ENCODE measurements around the gene COMMD6. TPM values are rescaled to one million over a fixed set of nuclear protein-coding genes. Genes with fewer than 3 reads are reported as not detected.

Gene COMMD6
- total RNA-seq, 1 experiment from 2014 or later, result 131 TPM

DNA sequence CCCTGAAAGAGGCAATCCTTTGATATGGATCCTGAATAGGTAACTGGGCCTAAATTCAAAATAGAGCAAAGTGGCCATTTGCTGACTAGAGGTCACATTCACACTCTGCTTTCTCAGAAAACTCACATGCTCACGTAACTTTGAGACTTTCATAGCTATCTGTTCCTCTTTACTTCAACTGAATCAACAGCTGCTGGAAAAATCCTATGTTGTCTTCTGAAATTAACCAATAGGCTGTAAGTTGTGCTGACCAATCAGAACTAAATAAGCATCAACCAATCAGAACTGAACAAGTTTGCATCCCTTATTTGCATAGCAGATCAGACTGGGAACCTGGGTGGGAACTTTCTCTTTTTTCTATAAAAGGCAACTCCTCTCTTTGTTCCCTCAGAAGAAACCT lies 31.6 kb downstream of the COMMD6 start:
- no peak overlapping the region for H3K27ac ChIP-seq (ENCODE audit: insufficient read length, low read depth, low read length)

More for the DNA sequence above, 31.6 kb downstream of the COMMD6 start:
- H2BK20ac ChIP-seq (ENCODE audit: low read depth, low read length, poor library complexity, severe bottlenecking), result no peak overlapping the region
- H4K91ac ChIP-seq (ENCODE audit: insufficient read length, low read depth, low read length), result no peak overlapping the region
- H3K27ac Mint-ChIP-seq, result no peak overlapping the region
- no peak overlapping the region for H3K18ac ChIP-seq (ENCODE audit: insufficient read length, low read depth, low read length)
- no peaks in the 10 kb centered on the region for H3K27me3 ChIP-seq (ENCODE audit: insufficient read depth, low read length)
- H3K9ac ChIP-seq (ENCODE audit: extremely low read depth, insufficient read length, low read length), result no peak overlapping the region
- no peak overlapping the region for H2AFZ ChIP-seq (ENCODE audit: low read length)
- no peaks in the 10 kb centered on the region for H3K4me1 Mint-ChIP-seq
- no peaks in the 10 kb centered on the region for H3K9me3 ChIP-seq (ENCODE audit: control insufficient read depth, low read depth, low read length)
- no peaks in the 10 kb centered on the region for H4K20me1 ChIP-seq (ENCODE audit: control insufficient read depth, insufficient read depth, insufficient read length)
- H3K27me3 Mint-ChIP-seq (ENCODE audit: low read depth), result no peaks in the 10 kb centered on the region
- DNase-seq, result no peak
- no peak overlapping the region for H3K4me3 Mint-ChIP-seq
- H3K79me1 ChIP-seq (ENCODE audit: insufficient read depth, low read depth, low read length, poor library complexity, severe bottlenecking), result no peaks in the 10 kb centered on the region
- no peak overlapping the region for H3K14ac ChIP-seq (ENCODE audit: insufficient read depth, low read length)
- no CpG with 5 or more reads among the region's 1 CpG for WGBS (ENCODE audit: extremely low coverage, insufficient read length, low lambda C conversion rate)
- H2BK120ac ChIP-seq (ENCODE audit: low read depth, low read length, poor library complexity, severe bottlenecking), result no peak overlapping the region
- H3T11ph ChIP-seq (ENCODE audit: low read length), result no peak overlapping the region
- no peak overlapping the region for H4K8ac ChIP-seq (replicated peaks; ENCODE audit: insufficient read length, low read depth, low read length)
- H4K5ac ChIP-seq (ENCODE audit: insufficient read length, low read depth, low read length), result no peak overlapping the region
- TF ChIP-seq, protein P1, sequence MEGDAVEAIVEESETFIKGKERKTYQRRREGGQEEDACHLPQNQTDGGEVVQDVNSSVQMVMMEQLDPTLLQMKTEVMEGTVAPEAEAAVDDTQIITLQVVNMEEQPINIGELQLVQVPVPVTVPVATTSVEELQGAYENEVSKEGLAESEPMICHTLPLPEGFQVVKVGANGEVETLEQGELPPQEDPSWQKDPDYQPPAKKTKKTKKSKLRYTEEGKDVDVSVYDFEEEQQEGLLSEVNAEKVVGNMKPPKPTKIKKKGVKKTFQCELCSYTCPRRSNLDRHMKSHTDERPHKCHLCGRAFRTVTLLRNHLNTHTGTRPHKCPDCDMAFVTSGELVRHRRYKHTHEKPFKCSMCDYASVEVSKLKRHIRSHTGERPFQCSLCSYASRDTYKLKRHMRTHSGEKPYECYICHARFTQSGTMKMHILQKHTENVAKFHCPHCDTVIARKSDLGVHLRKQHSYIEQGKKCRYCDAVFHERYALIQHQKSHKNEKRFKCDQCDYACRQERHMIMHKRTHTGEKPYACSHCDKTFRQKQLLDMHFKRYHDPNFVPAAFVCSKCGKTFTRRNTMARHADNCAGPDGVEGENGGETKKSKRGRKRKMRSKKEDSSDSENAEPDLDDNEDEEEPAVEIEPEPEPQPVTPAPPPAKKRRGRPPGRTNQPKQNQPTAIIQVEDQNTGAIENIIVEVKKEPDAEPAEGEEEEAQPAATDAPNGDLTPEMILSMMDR (conservative IDR thresholded peaks at IDR 0.05), result no peak
- no peak overlapping the region for H2BK5ac ChIP-seq (ENCODE audit: insufficient read length, low read length)
- H3K9me3 Mint-ChIP-seq, result no peaks in the 10 kb centered on the region
- no peak overlapping the region for H2BK12ac ChIP-seq (ENCODE audit: insufficient read length, low read depth, low read length)
- no peak overlapping the region for H3K4me2 ChIP-seq (ENCODE audit: insufficient read depth, insufficient read length, low read length)
- no peaks in the 10 kb centered on the region for H3K79me2 ChIP-seq (ENCODE audit: insufficient read depth, low read length)
- H2AK5ac ChIP-seq (ENCODE audit: insufficient read length, low read length), result no peak overlapping the region
- no peaks in the 10 kb centered on the region for H3K23me2 ChIP-seq (ENCODE audit: insufficient read length, low read depth, low read length, poor library complexity, severe bottlenecking)
- H2BK15ac ChIP-seq (ENCODE audit: low read depth, low read length), result no peak overlapping the region
- H3K4ac ChIP-seq (ENCODE audit: low read depth, low read length), result no peak overlapping the region
- H3K23ac ChIP-seq (ENCODE audit: insufficient read length, low read depth, low read length), result no peak overlapping the region
- no peaks in the 10 kb centered on the region for H3K4me1 ChIP-seq (ENCODE audit: insufficient read depth, low read length)
- no peak overlapping the region for H3K56ac ChIP-seq (ENCODE audit: insufficient read length, low read depth, low read length)
- H3K36me3 Mint-ChIP-seq (ENCODE audit: insufficient read depth in 1 of 3, low read depth in 3 of 3), result no peaks in the 10 kb centered on the region

All from H9 (cell line).